Fibroblast of lung (primary cell): ENCODE measurements around the gene MAP3K7CL.

Source experiments
- CTCF ChIP-seq, 2 donors: IDR thresholded peaks in 1 of 2; conservative IDR thresholded peaks in 1 of 2; 1 replicate in 1 of 2; 2 replicates in 1 of 2; pipeline ENCODE4 v1.5.1; 2011 to 2012; ENCODE audit warnings: low read length in 2 of 2, control low read depth in 1 of 2, inconsistent platforms in 1 of 2, low read depth in 1 of 2, mild to moderate bottlenecking in 1 of 2
- EZH2 ChIP-seq: IDR thresholded peaks from 2 replicates; pipeline ENCODE4 v1.5.1; 2012; ENCODE audit warnings: low read length, control low read depth, mild to moderate bottlenecking; ENCODE audit errors: missing control alignments

- TF ChIP-seq CTCF (conservative IDR thresholded peaks at IDR 0.05 in 1 of 2, IDR thresholded peaks at IDR 0.05 in 1 of 2; ENCODE audit: low read depth in 1 of 2, low read length in 2 of 2) (no peak), EZH2 (no peak)
Observed at GRCh38 chr21:29163341-29164115, 33.1 kb downstream of the MAP3K7CL start.
